ENCODE results near the gene EXTL1. TPM values are rescaled to one million over a fixed set of nuclear protein-coding genes. Genes with fewer than 3 reads are reported as not detected.

The EXTL1 gene
- total RNA-seq, 1 experiment from 2014 or later: 0.26 TPM

DNA sequence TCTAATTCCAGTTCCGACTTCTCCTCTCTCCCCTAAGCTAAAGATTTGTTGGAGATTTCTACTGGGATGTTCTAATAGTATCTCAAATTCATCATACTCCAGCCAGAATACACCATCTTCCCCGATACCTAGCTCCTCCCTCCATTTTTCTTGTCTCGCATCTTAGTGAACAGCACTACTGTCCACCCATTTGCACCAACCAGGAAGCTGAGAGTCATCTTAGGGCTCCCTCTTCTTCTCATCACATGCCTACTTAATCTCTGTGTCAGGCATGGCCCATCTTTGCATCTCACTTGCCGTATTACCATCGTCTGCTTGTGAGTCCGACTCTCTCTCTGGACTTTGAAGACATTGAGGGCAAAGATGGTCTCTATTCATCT lies 49.4 kb downstream of the EXTL1 start:
- Histone ChIP-seq H3K79me2 (ENCODE audit: low read length) (no peaks in the 10 kb centered on the region), H3K9ac (ENCODE audit: low read length) (no peak overlapping the region), H3F3A (ENCODE audit: low read length, unreplicated experiment) (no peaks in the 10 kb centered on the region), H3K4me3 (ENCODE audit: low read length) (no peak overlapping the region), H3K9me2 (replicated peaks; ENCODE audit: low read length) (no peaks in the 10 kb centered on the region), H3K36me3 (ENCODE audit: low read depth, low read length) (no peaks in the 10 kb centered on the region), H3K4me2 (ENCODE audit: low read length) (no peak overlapping the region), H3K4me1 (ENCODE audit: insufficient read depth, low read length) (peaks cover 17% of the 10 kb centered on the region), H4K20me1 (ENCODE audit: low read length) (no peaks in the 10 kb centered on the region), H3K27me3 (ENCODE audit: low read length) (no peaks in the 10 kb centered on the region), H3K9me3 (ENCODE audit: low read length) (no peaks in the 10 kb centered on the region), H2AFZ (ENCODE audit: low read length) (no peak overlapping the region), H3K27ac (ENCODE audit: low read length) (no peak overlapping the region)
- ChIA-PET POLR2A (ENCODE audit: unreplicated experiment) (no interaction called here), CTCF (interaction anchor here (0.5 kb wide), 1 partner anchor 73 kb away, joined by 4 read pairs; the partner anchor contains the start of gene PAFAH2)
- ATAC-seq: no peak
- no TSS peak for BruUV-seq (replicated peaks)
- no peak for DNase-seq
- intact Hi-C loops (cut with micrococcal nuclease): no loop called here
- no peak for TF ChIP-seq EZH2 (IDR thresholded peaks at IDR 0.05; ENCODE audit: low read length, unreplicated experiment)
- TF ChIP-seq, protein P1, sequence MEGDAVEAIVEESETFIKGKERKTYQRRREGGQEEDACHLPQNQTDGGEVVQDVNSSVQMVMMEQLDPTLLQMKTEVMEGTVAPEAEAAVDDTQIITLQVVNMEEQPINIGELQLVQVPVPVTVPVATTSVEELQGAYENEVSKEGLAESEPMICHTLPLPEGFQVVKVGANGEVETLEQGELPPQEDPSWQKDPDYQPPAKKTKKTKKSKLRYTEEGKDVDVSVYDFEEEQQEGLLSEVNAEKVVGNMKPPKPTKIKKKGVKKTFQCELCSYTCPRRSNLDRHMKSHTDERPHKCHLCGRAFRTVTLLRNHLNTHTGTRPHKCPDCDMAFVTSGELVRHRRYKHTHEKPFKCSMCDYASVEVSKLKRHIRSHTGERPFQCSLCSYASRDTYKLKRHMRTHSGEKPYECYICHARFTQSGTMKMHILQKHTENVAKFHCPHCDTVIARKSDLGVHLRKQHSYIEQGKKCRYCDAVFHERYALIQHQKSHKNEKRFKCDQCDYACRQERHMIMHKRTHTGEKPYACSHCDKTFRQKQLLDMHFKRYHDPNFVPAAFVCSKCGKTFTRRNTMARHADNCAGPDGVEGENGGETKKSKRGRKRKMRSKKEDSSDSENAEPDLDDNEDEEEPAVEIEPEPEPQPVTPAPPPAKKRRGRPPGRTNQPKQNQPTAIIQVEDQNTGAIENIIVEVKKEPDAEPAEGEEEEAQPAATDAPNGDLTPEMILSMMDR (conservative IDR thresholded peaks at IDR 0.05; ENCODE audit: low read depth, low read length): no peak

DNA sequence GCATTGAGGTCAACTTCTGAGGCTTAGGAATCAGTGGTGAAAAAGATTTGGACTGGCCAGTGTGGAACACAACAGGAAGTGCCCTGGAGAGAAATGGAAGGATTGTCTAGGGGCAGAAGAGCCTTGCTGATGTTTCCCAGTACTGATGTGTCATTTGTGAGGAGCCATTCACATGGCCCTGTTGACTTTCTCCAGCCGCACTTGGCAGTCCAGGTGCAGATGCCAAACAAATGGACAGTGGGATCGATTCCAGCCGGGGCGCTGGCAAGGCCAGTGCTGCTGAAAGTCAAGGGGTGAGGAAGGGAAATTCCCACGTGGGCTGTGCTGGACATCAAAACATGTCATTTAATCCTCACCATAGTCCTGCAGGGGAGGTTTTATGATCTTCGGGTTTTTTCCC lies 50.7 kb downstream of the EXTL1 start:
- Histone ChIP-seq H2AFZ (ENCODE audit: low read length) (no peak overlapping the region), H3K9me3 (ENCODE audit: low read length) (no peaks in the 10 kb centered on the region), H3F3A (ENCODE audit: low read length, unreplicated experiment) (no peaks in the 10 kb centered on the region), H3K27me3 (ENCODE audit: low read length) (no peaks in the 10 kb centered on the region), H3K9ac (ENCODE audit: low read length) (no peak overlapping the region), H3K9me2 (replicated peaks; ENCODE audit: low read length) (no peaks in the 10 kb centered on the region), H3K4me2 (ENCODE audit: low read length) (no peak overlapping the region), H3K36me3 (ENCODE audit: low read depth, low read length) (no peaks in the 10 kb centered on the region), H3K4me3 (ENCODE audit: low read length) (no peak overlapping the region), H4K20me1 (ENCODE audit: low read length) (no peaks in the 10 kb centered on the region), H3K79me2 (ENCODE audit: low read length) (no peaks in the 10 kb centered on the region), H3K27ac (ENCODE audit: low read length) (no peak overlapping the region), H3K4me1 (ENCODE audit: insufficient read depth, low read length) (peaks cover 15% of the 10 kb centered on the region)
- no peak; the same call in 1 of the 2 replicates for ATAC-seq
- no TSS peak for BruUV-seq (replicated peaks)
- POLR2A ChIA-PET (ENCODE audit: unreplicated experiment): no interaction called here
- CTCF ChIA-PET: no interaction called here
- TF ChIP-seq EZH2phosphoT487 (IDR thresholded peaks at IDR 0.05; ENCODE audit: borderline replicate concordance, low read length) (no peak), EZH2 (IDR thresholded peaks at IDR 0.05; ENCODE audit: low read length, unreplicated experiment) (no peak)
- TF ChIP-seq, protein P1 (conservative IDR thresholded peaks at IDR 0.05; ENCODE audit: low read depth, low read length): no peak
- no peak for DNase-seq
- intact Hi-C loops (cut with micrococcal nuclease): no loop called here

DNA sequence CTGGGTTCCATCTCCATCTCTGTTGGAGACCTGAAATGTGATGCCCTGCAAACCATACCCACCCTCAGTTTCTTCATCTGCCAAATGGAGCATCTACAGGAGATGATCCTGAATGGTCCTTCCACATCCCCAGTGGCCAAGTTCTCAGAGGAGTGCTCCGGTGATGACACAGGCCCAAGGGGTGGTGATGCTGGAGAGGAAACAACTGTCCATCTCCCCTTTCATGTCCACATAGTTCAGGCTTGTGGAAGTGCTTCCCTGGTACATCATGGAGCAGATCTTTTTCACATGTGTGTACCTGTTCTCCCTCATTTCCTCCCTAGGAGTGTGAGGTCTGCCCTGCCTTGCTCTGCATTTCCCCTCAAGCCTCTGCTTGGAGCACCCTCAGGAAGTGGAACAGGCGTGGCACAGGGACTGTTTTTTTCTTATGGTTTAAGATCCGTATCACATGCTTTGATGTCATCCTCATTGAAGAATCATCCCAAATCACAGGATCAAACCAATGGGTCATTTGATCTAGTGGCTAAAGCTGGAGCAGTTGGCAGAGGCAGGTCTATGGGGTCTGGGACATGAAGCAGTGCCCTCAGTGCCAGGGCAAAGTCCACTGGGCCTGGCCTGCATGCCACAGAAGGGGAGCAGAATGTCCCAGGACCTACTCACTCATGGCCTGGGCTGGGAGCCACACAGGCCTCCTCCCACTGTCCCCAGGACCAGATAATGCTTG lies 54.0 kb downstream of the EXTL1 start:
- BruUV-seq (replicated peaks): no TSS peak
- Histone ChIP-seq H3F3A (ENCODE audit: low read length, unreplicated experiment) (no peaks in the 10 kb centered on the region), H3K36me3 (ENCODE audit: low read depth, low read length) (no peaks in the 10 kb centered on the region), H3K4me3 (ENCODE audit: low read length) (no peak overlapping the region), H4K20me1 (ENCODE audit: low read length) (no peaks in the 10 kb centered on the region), H3K9me3 (ENCODE audit: low read length) (no peaks in the 10 kb centered on the region), H3K79me2 (ENCODE audit: low read length) (no peaks in the 10 kb centered on the region), H3K27me3 (ENCODE audit: low read length) (no peaks in the 10 kb centered on the region), H2AFZ (ENCODE audit: low read length) (no peak overlapping the region), H3K9ac (ENCODE audit: low read length) (no peak overlapping the region), H3K27ac (ENCODE audit: low read length) (no peak overlapping the region), H3K9me2 (replicated peaks; ENCODE audit: low read length) (no peaks in the 10 kb centered on the region), H3K4me2 (ENCODE audit: low read length) (no peak overlapping the region), H3K4me1 (ENCODE audit: insufficient read depth, low read length) (peaks cover 19% of the 10 kb centered on the region)
- TF ChIP-seq, protein P1 (conservative IDR thresholded peaks at IDR 0.05; ENCODE audit: low read depth, low read length): no peak
- TF ChIP-seq EZH2 (IDR thresholded peaks at IDR 0.05; ENCODE audit: low read length, unreplicated experiment): no peak
- no peak for TF ChIP-seq EZH2phosphoT487 (IDR thresholded peaks at IDR 0.05; ENCODE audit: borderline replicate concordance, low read length)
- CTCF ChIA-PET: no interaction called here
- POLR2A ChIA-PET (ENCODE audit: unreplicated experiment): no interaction called here
- no peak for DNase-seq
- no peak for ATAC-seq
- intact Hi-C loops (cut with micrococcal nuclease): no loop called here

Data from PC-3 (cell line).